ENCODE data around the gene TRAK1.

GRCh38 chr3:42078677-42079076 is 12.5 kb upstream of the TRAK1 start:
- no peak for TF ChIP-seq POLR2A (IDR thresholded peaks at IDR 0.05)
- no peak for TF ChIP-seq CTCF (IDR thresholded peaks at IDR 0.05)
- no peak for TF ChIP-seq POLR2AphosphoS5 (IDR thresholded peaks at IDR 0.05; ENCODE audit: insufficient read depth in 1 of 2, low read depth in 1 of 2)

Data from vagina (tissue), 2 donors.